ENCODE measurements around the gene IL17C. TPM values are rescaled to one million over a fixed set of nuclear protein-coding genes. Genes with fewer than 3 reads are reported as not detected.

Gene IL17C
- total RNA-seq, 2 donors from 2014 or later: not detected

DNA sequence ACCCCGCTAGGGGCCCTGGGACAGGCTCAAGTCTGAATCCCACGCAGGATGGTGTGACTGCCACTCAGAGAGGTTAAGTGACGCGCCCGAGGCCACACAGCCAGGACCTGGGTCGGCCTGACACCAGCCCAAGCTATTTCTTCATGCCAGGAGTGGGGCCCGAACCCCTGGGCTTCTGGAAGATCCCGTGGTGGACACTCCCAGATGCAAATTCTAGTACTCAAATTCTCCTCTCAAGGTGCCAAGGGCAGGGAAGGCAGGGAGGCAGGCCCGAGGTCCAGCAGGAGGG is 5.2 kb downstream of the IL17C start:
- H3K4me3 Mint-ChIP-seq: no peak overlapping the region
- Histone ChIP-seq H3K4me1 (ENCODE audit: control insufficient read depth, insufficient read depth, low read length) (no peaks in the 10 kb centered on the region), H3K9ac (ENCODE audit: extremely low read depth, low read length, poor library complexity, severe bottlenecking) (no peak overlapping the region), H3K36me3 (ENCODE audit: control insufficient read depth, insufficient read depth, low read length) (peaks cover 3% of the 10 kb centered on the region), H3K27me3 (ENCODE audit: control insufficient read depth, insufficient read depth, low read length, poor library complexity, severe bottlenecking) (no peaks in the 10 kb centered on the region), H3K4me3 (ENCODE audit: low read length) (no peak overlapping the region), H3K9me3 (ENCODE audit: control insufficient read depth, low read length) (no peaks in the 10 kb centered on the region), H3K27ac (ENCODE audit: low read depth, low read length) (no peak overlapping the region)
- H3K9me3 Mint-ChIP-seq: no peaks in the 10 kb centered on the region
- H3K36me3 Mint-ChIP-seq (ENCODE audit: low read depth): peaks cover 13% of the 10 kb centered on the region
- H3K27ac Mint-ChIP-seq: no peak overlapping the region
- DNase-seq: no peak
- TF ChIP-seq CTCF (conservative IDR thresholded peaks at IDR 0.05): no peak
- peaks cover 7% of the 10 kb centered on the region for H3K27me3 Mint-ChIP-seq (ENCODE audit: insufficient read depth)
- no peaks in the 10 kb centered on the region for H3K4me1 Mint-ChIP-seq
- WGBS, 2 experiments (ENCODE audit: insufficient coverage in 1 of 2, insufficient read length in 1 of 2): 88 to 100% methylated on average over 3 to 9 of the region's 9 CpGs

GRCh38 chr16:88645455-88645854 is 7.1 kb downstream of the IL17C start:
- no peak overlapping the region for H3K27ac ChIP-seq (ENCODE audit: low read depth, low read length)
- no peaks in the 10 kb centered on the region for H3K27me3 Mint-ChIP-seq (ENCODE audit: insufficient read depth)
- H3K9ac ChIP-seq (ENCODE audit: extremely low read depth, low read length, poor library complexity, severe bottlenecking): no peak overlapping the region
- peaks cover 3% of the 10 kb centered on the region for H3K36me3 ChIP-seq (ENCODE audit: control insufficient read depth, insufficient read depth, low read length)
- no peak for DNase-seq
- no peak for TF ChIP-seq CTCF (conservative IDR thresholded peaks at IDR 0.05)
- 96% methylated on average over 13 to 16 of the region's 16 CpGs for WGBS, 2 experiments (ENCODE audit: insufficient coverage in 1 of 2, insufficient read length in 1 of 2)
- H3K4me1 ChIP-seq (ENCODE audit: control insufficient read depth, insufficient read depth, low read length): no peaks in the 10 kb centered on the region
- no peak overlapping the region for H3K4me3 Mint-ChIP-seq
- no peak overlapping the region for H3K27ac Mint-ChIP-seq
- H3K9me3 Mint-ChIP-seq: no peaks in the 10 kb centered on the region
- H3K27me3 ChIP-seq (ENCODE audit: control insufficient read depth, insufficient read depth, low read length, poor library complexity, severe bottlenecking): no peaks in the 10 kb centered on the region
- H3K9me3 ChIP-seq (ENCODE audit: control insufficient read depth, low read length): no peaks in the 10 kb centered on the region
- peaks cover 16% of the 10 kb centered on the region for H3K36me3 Mint-ChIP-seq (ENCODE audit: low read depth)
- no peak overlapping the region for H3K4me3 ChIP-seq (ENCODE audit: low read length)
- peaks cover 5% of the 10 kb centered on the region for H3K4me1 Mint-ChIP-seq

- Mint-ChIP-seq H3K27ac (no peak overlapping the region), H3K4me1 (peaks cover 5% of the 10 kb centered on the region), H3K4me3 (no peak overlapping the region), H3K27me3 (ENCODE audit: insufficient read depth) (no peaks in the 10 kb centered on the region), H3K36me3 (ENCODE audit: low read depth) (peaks cover 16% of the 10 kb centered on the region), H3K9me3 (no peaks in the 10 kb centered on the region)
- Histone ChIP-seq H3K4me1 (ENCODE audit: control insufficient read depth, insufficient read depth, low read length) (no peaks in the 10 kb centered on the region), H3K9ac (ENCODE audit: extremely low read depth, low read length, poor library complexity, severe bottlenecking) (no peak overlapping the region), H3K27me3 (ENCODE audit: control insufficient read depth, insufficient read depth, low read length, poor library complexity, severe bottlenecking) (no peaks in the 10 kb centered on the region), H3K27ac (ENCODE audit: low read depth, low read length) (peak overlapping the region; percentile 24), H3K36me3 (ENCODE audit: control insufficient read depth, insufficient read depth, low read length) (peaks cover 3% of the 10 kb centered on the region), H3K9me3 (ENCODE audit: control insufficient read depth, low read length) (no peaks in the 10 kb centered on the region), H3K4me3 (ENCODE audit: low read length) (no peak overlapping the region)
- DNase-seq: no peak
- WGBS, 2 experiments (ENCODE audit: insufficient coverage in 1 of 2, insufficient read length in 1 of 2): 92% methylated on average over 20 to 23 of the region's 23 CpGs
- no peak for TF ChIP-seq CTCF (conservative IDR thresholded peaks at IDR 0.05)
Measured at GRCh38 chr16:88645941-88646340, 7.6 kb downstream of the IL17C start.
